Measurements from ENCODE around the gene EVI5L. TPM values are rescaled to one million over a fixed set of nuclear protein-coding genes. Genes with fewer than 3 reads are reported as not detected.

The EVI5L gene
- total RNA-seq, 2 experiments from 2014 or later, result 5.2 to 6.0 TPM

GRCh38 chr19:7839476-7839875 lies 9.5 kb downstream of the EVI5L start:
- Histone ChIP-seq H3K9me3 (ENCODE audit: control insufficient read depth in 1 of 2, insufficient read depth in 1 of 2, low read length in 2 of 2) (no peaks in the 10 kb centered on the region), H3K4me1 (ENCODE audit: insufficient read depth, low read length) (no peaks in the 10 kb centered on the region), H3K27me3 (ENCODE audit: control insufficient read depth in 1 of 2, insufficient read depth in 2 of 2, low read length in 2 of 2) (no peaks in the 10 kb centered on the region), H3K27ac (ENCODE audit: low read depth in 1 of 2, low read length in 2 of 2) (no peak overlapping the region), H3K4me3 (ENCODE audit: low read length) (no peak overlapping the region), H3K36me3 (ENCODE audit: insufficient read depth, low read length) (no peaks in the 10 kb centered on the region)
- ChIA-PET CTCF (no interaction called here), POLR2A (no interaction called here)
- intact Hi-C loops (cut with DNase I, micrococcal nuclease), result no loop called here
- Mint-ChIP-seq H3K27ac (no peak overlapping the region), H3K4me3 (no peak overlapping the region), H3K27me3 (no peaks in the 10 kb centered on the region), H3K4me1 (ENCODE audit: low read depth) (no peaks in the 10 kb centered on the region), H3K9me3 (no peaks in the 10 kb centered on the region), H3K36me3 (ENCODE audit: low read depth) (no peaks in the 10 kb centered on the region)
- DNase-seq (no peak), ATAC-seq (ENCODE audit: poor library complexity) (no peak)
- no peak for TF ChIP-seq CTCF (IDR thresholded peaks at IDR 0.05)

GRCh38 chr19:7840629-7841028 lies 10.6 kb downstream of the EVI5L start:
- ChIA-PET POLR2A (no interaction called here), CTCF (no interaction called here)
- Mint-ChIP-seq H3K27me3 (no peaks in the 10 kb centered on the region), H3K27ac (no peak overlapping the region), H3K4me3 (no peak overlapping the region), H3K36me3 (ENCODE audit: low read depth) (no peaks in the 10 kb centered on the region), H3K9me3 (no peaks in the 10 kb centered on the region), H3K4me1 (ENCODE audit: low read depth) (no peaks in the 10 kb centered on the region)
- Histone ChIP-seq H3K4me3 (ENCODE audit: low read length) (no peak overlapping the region), H3K27me3 (ENCODE audit: control insufficient read depth in 1 of 2, insufficient read depth in 2 of 2, low read length in 2 of 2) (no peaks in the 10 kb centered on the region), H3K4me1 (ENCODE audit: insufficient read depth, low read length) (no peaks in the 10 kb centered on the region), H3K36me3 (ENCODE audit: insufficient read depth, low read length) (no peaks in the 10 kb centered on the region), H3K9me3 (ENCODE audit: control insufficient read depth in 1 of 2, insufficient read depth in 1 of 2, low read length in 2 of 2) (no peaks in the 10 kb centered on the region), H3K27ac (ENCODE audit: low read depth in 1 of 2, low read length in 2 of 2) (no peak overlapping the region)
- intact Hi-C loops (cut with DNase I, micrococcal nuclease), result no loop called here
- DNase-seq (no peak), ATAC-seq (ENCODE audit: poor library complexity) (no peak)
- TF ChIP-seq CTCF (IDR thresholded peaks at IDR 0.05), result no peak

- intact Hi-C loops (cut with DNase I, micrococcal nuclease), result no loop called here
- Mint-ChIP-seq H3K27me3 (no peaks in the 10 kb centered on the region), H3K4me1 (ENCODE audit: low read depth) (no peaks in the 10 kb centered on the region), H3K27ac (no peak overlapping the region), H3K36me3 (ENCODE audit: low read depth) (no peaks in the 10 kb centered on the region), H3K4me3 (no peak overlapping the region), H3K9me3 (no peaks in the 10 kb centered on the region)
- CTCF ChIA-PET, result no interaction called here
- Histone ChIP-seq H3K36me3 (ENCODE audit: insufficient read depth, low read length) (no peaks in the 10 kb centered on the region), H3K4me1 (ENCODE audit: insufficient read depth, low read length) (no peaks in the 10 kb centered on the region), H3K27ac (ENCODE audit: low read depth in 1 of 2, low read length in 2 of 2) (no peak overlapping the region), H3K9me3 (ENCODE audit: control insufficient read depth in 1 of 2, insufficient read depth in 1 of 2, low read length in 2 of 2) (no peaks in the 10 kb centered on the region), H3K4me3 (ENCODE audit: low read length) (no peak overlapping the region), H3K27me3 (ENCODE audit: control insufficient read depth in 1 of 2, insufficient read depth in 2 of 2, low read length in 2 of 2) (no peaks in the 10 kb centered on the region)
- no peak for ATAC-seq (ENCODE audit: poor library complexity)
- TF ChIP-seq CTCF (IDR thresholded peaks at IDR 0.05), result no peak
- DNase-seq, result no peak
- POLR2A ChIA-PET, result no interaction called here
These were observed 12.0 kb downstream of the EVI5L start for GRCh38 chr19:7841751-7842660.
